Loucy (cell line): ENCODE data around the gene EFS.

Experiments
- H2AFZ ChIP-seq: fragments of 200-600 bp; sonication (generic); 2 replicates; pipeline ENCODE4 v1.6.0; 2016; ENCODE audit warnings: antibody characterized with exemption, mild to moderate bottlenecking, low read length, moderate library complexity
- H3F3A ChIP-seq: fragments of 200-600 bp; 2 replicates; pipeline ENCODE4 v1.6.0; 2016; ENCODE audit warnings: antibody characterized with exemption, low read depth, mild to moderate bottlenecking
- H3K27me3 ChIP-seq: fragments of 200-600 bp; sonication (generic); 2 replicates; pipeline ENCODE4 v1.6.1; 2014; ENCODE audit warnings: low read length, mild to moderate bottlenecking; ENCODE audit not compliant: insufficient read depth, poor library complexity, severe bottlenecking
- H3K36me3 ChIP-seq: fragments of 200-600 bp; sonication (generic); 2 replicates; pipeline ENCODE4 v1.6.1; 2016; ENCODE audit warnings: low read length; ENCODE audit not compliant: insufficient read depth
- H3K4me1 ChIP-seq: fragments of 200-600 bp; sonication (generic); 2 replicates; pipeline ENCODE4 v1.5.1; 2014; ENCODE audit warnings: low read length, mild to moderate bottlenecking; ENCODE audit not compliant: insufficient read depth, poor library complexity, severe bottlenecking
- H3K4me2 ChIP-seq: fragments of 200-600 bp; sonication (generic); 2 replicates; pipeline ENCODE4 v1.6.0; 2014; ENCODE audit warnings: antibody characterized with exemption, low read length, low read depth, mild to moderate bottlenecking; ENCODE audit not compliant: poor library complexity, severe bottlenecking
- H3K4me3 ChIP-seq: fragments of 200-600 bp; sonication (generic); 2 replicates; pipeline ENCODE4 v1.5.1; 2014; ENCODE audit warnings: low read length, mild to moderate bottlenecking, mixed read lengths; ENCODE audit not compliant: poor library complexity, severe bottlenecking
- H3K79me2 ChIP-seq: fragments of 200-600 bp; sonication (generic); 2 replicates; pipeline ENCODE4 v1.6.1; 2014; ENCODE audit warnings: low read length; ENCODE audit not compliant: insufficient read depth
- H3K9ac ChIP-seq: fragments of 200-600 bp; sonication (generic); 2 replicates; pipeline ENCODE4 v1.6.0; 2014; ENCODE audit warnings: mild to moderate bottlenecking, low read depth, low read length, moderate library complexity; ENCODE audit not compliant: poor library complexity, severe bottlenecking
- H3K9me2 ChIP-seq: fragments of 200-600 bp; sonication (generic); replicated peaks from 2 replicates; pipeline ENCODE4 v1.6.1; 2016; ENCODE audit warnings: low read depth, low read length, mixed read lengths
- H3K9me3 ChIP-seq: fragments of 200-600 bp; sonication (generic); 2 replicates; pipeline ENCODE4 v1.6.1; 2014; ENCODE audit warnings: mild to moderate bottlenecking, antibody characterized with exemption, low read length, low read depth; ENCODE audit not compliant: insufficient read depth
- H4K20me1 ChIP-seq: fragments of 200-600 bp; sonication (generic); 2 replicates; pipeline ENCODE4 v1.6.0; 2014; ENCODE audit warnings: antibody characterized with exemption, low read length, mild to moderate bottlenecking; ENCODE audit not compliant: insufficient read depth, poor library complexity, severe bottlenecking
- EZH2phosphoT487 ChIP-seq: fragments of 200-600 bp; IDR thresholded peaks from 2 replicates; pipeline ENCODE4 v1.6.1; 2018; ENCODE audit warnings: antibody characterized with exemption, mild to moderate bottlenecking, moderate library complexity, borderline replicate concordance
- TF ChIP-seq, protein P1 (sequence below): fragments of 200-600 bp; sonication (generic); conservative IDR thresholded peaks from 2 replicates; pipeline ENCODE4 v1.5.1; 2014; ENCODE audit warnings: mild to moderate bottlenecking, antibody characterized with exemption, low read length

EFS gene

DNA sequence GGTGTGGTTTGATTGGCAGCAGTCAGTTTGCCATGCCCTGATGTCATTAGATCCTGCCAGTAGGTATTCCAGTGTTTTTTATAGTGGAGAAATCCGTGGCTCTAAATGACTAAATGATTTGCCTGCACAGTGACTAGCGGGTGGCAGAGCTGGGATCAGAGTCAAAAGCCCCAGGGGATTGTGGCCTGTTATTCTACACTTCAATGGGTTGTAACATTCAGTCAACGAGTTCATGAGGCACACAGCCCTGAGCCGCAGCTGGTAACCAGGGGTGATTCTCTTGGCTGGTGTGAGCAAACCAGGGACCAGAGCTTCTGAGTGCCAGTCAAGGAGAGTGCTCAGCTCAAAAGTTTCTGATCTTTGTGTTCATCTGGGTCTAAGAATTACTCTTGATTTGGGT is 41.3 kb upstream of the EFS start:
- H2AFZ ChIP-seq: no peak overlapping the region
- TF ChIP-seq, protein P1, sequence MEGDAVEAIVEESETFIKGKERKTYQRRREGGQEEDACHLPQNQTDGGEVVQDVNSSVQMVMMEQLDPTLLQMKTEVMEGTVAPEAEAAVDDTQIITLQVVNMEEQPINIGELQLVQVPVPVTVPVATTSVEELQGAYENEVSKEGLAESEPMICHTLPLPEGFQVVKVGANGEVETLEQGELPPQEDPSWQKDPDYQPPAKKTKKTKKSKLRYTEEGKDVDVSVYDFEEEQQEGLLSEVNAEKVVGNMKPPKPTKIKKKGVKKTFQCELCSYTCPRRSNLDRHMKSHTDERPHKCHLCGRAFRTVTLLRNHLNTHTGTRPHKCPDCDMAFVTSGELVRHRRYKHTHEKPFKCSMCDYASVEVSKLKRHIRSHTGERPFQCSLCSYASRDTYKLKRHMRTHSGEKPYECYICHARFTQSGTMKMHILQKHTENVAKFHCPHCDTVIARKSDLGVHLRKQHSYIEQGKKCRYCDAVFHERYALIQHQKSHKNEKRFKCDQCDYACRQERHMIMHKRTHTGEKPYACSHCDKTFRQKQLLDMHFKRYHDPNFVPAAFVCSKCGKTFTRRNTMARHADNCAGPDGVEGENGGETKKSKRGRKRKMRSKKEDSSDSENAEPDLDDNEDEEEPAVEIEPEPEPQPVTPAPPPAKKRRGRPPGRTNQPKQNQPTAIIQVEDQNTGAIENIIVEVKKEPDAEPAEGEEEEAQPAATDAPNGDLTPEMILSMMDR: no peak
- TF ChIP-seq EZH2phosphoT487: no peak
- no peaks in the 10 kb centered on the region for H3K9me2 ChIP-seq
- no peaks in the 10 kb centered on the region for H3K36me3 ChIP-seq
- no peak overlapping the region for H3K9ac ChIP-seq
- H3K4me3 ChIP-seq: no peak overlapping the region
- no peaks in the 10 kb centered on the region for H3K79me2 ChIP-seq
- no peaks in the 10 kb centered on the region for H4K20me1 ChIP-seq
- H3K4me2 ChIP-seq: no peak overlapping the region
- no peaks in the 10 kb centered on the region for H3F3A ChIP-seq
- no peaks in the 10 kb centered on the region for H3K9me3 ChIP-seq
- H3K4me1 ChIP-seq: no peaks in the 10 kb centered on the region
- H3K27me3 ChIP-seq: no peaks in the 10 kb centered on the region

DNA sequence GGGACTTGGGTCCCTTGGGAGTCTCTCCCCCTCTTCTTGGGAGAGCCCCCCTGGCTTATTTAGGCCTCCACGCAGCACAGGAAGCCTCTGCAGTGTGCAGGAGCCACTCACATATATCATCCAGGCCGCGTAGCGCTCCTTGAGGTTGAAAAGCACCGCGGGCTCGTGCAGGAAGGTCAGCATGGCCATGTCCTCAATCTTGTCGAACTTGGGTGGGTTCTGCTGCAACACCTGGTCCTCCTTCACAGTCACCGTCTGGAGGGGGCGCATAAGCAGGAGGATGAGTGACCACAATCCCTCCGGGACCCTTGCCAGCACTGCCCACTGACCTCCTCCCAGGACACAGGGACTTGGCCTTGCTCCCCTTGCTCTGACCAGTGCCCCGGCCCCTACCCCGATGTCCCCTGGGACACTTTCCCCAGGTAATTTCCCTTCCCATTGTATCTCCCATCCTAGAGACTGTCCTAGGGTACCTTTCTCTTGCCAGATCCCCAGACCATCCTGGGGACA is 40.6 kb upstream of the EFS start:
- H3K4me1 ChIP-seq: no peaks in the 10 kb centered on the region
- H3K36me3 ChIP-seq: no peaks in the 10 kb centered on the region
- H3K9me3 ChIP-seq: no peaks in the 10 kb centered on the region
- no peak overlapping the region for H3K4me3 ChIP-seq
- H3F3A ChIP-seq: no peaks in the 10 kb centered on the region
- H3K4me2 ChIP-seq: no peak overlapping the region
- no peaks in the 10 kb centered on the region for H3K79me2 ChIP-seq
- no peaks in the 10 kb centered on the region for H4K20me1 ChIP-seq
- TF ChIP-seq EZH2phosphoT487: no peak
- TF ChIP-seq, protein P1: no peak
- H3K27me3 ChIP-seq: no peaks in the 10 kb centered on the region
- H2AFZ ChIP-seq: no peak overlapping the region
- no peaks in the 10 kb centered on the region for H3K9me2 ChIP-seq
- no peak overlapping the region for H3K9ac ChIP-seq

DNA sequence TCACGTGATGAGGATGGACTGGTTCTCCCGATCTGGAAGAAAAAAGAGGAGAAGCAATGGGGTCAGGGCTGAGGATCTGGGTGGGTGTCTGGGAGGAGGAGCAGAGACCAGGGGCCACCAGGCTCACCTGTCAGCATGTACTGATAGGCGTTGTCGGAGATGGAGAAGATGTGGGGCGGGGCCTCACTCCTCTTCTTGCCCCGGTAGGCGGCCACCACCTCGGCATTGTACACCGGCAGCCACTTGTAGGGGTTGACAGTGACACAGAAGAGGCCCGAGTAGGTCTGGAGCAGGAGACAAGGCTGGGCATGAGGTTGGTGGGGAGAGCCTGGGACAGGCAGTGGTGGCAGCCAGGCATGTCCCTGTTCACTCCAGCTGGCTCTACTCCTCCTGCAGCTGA is 40.1 kb upstream of the EFS start:
- no peaks in the 10 kb centered on the region for H3K79me2 ChIP-seq
- TF ChIP-seq, protein P1: no peak
- no peak for TF ChIP-seq EZH2phosphoT487
- no peaks in the 10 kb centered on the region for H3K36me3 ChIP-seq
- no peaks in the 10 kb centered on the region for H3K9me3 ChIP-seq
- no peak overlapping the region for H3K4me2 ChIP-seq
- H3K9me2 ChIP-seq: no peaks in the 10 kb centered on the region
- no peaks in the 10 kb centered on the region for H4K20me1 ChIP-seq
- H3K27me3 ChIP-seq: no peaks in the 10 kb centered on the region
- H3K4me3 ChIP-seq: no peak overlapping the region
- no peak overlapping the region for H2AFZ ChIP-seq
- no peaks in the 10 kb centered on the region for H3F3A ChIP-seq
- no peak overlapping the region for H3K9ac ChIP-seq
- no peaks in the 10 kb centered on the region for H3K4me1 ChIP-seq
